Inflammatory macrophage (primary cell): Measurements from ENCODE around the gene ILF3.

Experiments used
- DNase-seq, 2 donors: peaks; one replicate each; pipeline ENCODE4 v3.0.0-alpha.2; 2020 to 2022
- total RNA-seq, 18 experiments: gene quantifications; one replicate each; lab custom pipeline; 2026; ENCODE audit warnings: mixed read lengths in 6 of 18, inconsistent platforms in 2 of 18; lab: John Stamatoyannopoulos, UW

ILF3 gene
- 75.3 to 237 (median 166) reads per million in 18 experiments for total RNA-seq

DNA sequence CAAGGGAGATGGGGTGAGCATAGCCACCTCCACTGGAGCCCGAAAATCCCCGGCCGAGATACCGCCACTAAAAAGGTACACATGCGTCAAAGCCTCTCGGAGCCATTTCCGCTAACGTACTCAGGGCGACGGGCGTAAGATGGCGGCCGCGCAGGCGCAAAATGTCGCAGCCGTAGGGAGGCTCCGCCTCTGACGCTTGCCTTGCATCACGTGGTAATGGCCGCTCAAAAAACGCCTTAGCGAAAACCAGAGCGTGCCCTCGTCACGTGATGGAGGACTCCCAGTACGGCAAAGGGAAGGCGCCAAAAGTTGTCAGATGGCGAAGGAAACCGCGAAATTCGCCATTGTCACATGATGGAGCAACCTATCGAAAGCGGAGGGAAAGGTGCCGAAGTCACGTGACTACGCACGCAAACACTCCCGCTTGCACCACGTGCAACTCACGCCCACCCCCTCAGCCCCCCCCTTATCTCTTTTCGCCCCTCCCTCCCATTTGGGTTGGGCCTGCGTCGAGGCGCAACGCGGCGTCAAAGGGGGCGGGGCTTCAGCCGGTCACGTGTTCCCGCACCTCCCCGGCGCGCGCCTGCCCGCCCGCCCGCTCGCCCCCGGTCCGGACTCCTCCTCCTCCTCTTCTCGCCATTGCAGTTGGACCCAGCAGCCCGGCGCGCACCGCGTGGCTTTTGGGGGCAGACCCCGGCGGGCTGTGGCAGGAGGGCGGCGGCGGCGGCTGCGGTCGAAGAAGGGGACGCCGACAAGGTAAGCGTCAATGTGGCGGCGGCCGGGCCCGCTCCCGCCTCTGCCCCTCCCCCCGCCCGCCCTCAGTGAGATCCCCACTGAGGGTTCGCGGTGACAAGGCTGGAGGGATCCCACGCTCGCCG lies at the start of gene ILF3:
Gene ILF3, plus strand, starts transcription at position 615 of the 878 bp plus-strand sequence. CDS start 16,260 bp downstream, outside the sequence.
- peak; percentile 100 for DNase-seq

DNA sequence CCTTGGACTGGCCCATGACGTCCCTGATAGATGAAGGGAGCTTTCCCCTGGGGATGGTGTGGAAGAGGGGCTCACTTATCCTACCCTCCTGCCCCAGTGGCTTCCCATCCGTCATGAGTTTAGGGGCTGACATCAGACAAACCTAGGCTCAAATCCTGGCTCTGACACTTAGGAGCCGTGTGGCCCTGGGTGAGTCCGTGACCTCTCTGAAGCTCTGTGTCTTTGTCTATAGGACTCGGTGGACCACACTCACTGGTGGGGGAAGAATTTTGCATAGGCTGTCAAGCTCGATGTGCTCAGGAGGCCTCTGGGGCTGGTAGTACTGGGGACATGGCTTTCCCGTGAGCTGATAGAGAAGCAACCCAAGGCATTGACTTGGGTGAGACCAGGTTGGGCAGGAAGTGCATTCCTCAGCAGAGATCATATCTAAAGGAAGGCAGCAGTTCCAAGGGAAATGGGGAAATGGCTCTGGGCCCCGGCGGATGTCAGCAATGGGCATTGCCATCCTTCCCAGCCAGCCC lies 49.6 kb upstream of the ILF3 start:
- peak in 1 of 2 donors; percentile 50 for DNase-seq

DNA sequence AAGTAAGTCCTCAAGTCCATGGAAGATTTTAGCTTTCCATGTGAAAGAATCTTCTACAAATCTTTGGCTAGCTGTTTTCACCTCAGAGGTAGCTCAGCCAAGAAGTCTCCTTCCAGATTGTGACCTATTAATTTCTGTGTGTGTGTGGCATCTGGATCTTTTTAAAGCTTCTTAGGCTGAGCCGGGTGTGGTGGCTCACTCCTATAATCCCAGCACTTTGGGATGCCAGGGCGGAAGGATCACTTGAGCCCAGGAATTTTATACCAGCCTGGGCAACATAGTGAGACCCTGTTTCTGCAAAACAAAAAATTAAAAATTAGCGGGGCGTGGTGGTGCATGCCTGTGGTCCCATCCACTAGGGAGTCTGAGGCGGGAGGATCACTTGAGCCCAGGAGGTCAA lies 42.2 kb upstream of the ILF3 start:
- no peak for DNase-seq

DNA sequence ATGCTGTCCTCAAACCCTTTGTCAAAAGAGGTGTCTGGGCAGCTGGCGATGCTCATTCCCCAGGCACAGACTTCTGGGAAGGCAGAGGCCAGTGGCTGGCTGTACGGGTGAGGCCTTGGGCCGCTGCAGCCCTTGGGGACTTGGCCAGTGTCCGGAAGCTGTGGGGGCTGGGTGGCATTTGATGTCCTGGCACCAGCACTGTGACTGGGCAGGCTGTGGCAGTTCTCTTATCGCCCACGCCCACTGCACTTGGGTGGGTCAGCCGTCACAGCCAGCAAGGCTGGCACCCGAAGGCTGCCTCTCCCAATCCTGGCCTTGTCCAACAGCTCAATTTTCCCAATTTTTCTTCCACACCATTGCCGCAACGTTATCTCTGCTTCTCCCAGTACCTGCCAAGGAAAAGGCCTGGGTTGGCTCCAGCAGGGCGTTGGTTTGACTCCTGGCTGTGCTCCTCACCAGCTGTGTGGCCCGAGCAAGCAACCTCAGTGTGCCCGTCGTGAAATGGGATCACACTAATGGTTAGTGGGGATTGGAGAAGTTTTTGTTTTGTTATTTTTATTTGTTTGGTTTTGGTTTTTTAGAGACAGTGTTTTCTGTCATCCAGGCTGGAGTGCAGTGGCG lies 41.5 kb upstream of the ILF3 start:
- no peak for DNase-seq

DNA sequence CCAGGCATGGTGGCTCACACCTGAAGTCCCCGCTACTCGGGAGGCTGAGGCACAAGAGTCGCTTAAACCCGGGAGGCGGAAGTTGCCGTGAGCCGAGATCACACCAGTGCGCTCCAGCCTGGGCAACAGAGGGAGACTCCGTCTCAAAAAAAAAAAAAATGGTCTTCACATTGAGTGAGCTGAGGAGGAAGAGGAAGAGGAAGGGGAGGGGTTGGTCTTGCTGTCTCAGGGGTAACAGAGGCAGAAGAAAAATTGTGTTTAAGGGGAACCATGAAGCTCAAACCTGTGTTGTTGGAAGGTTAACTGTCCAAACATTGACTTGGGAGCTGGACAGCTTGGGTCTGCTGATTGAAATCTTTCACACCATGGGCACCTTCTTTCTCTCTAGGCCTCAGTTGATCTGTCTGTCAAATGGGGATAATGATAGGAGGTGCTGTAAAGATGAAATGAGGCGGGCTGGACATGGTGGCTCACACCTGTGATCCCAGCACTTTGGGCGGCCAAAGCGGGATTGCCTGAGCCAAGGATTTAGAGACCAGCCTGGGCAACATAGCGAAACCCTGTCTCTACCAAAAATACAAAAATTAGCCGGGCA lies 38.6 kb upstream of the ILF3 start:
- DNase-seq: no peak

DNA sequence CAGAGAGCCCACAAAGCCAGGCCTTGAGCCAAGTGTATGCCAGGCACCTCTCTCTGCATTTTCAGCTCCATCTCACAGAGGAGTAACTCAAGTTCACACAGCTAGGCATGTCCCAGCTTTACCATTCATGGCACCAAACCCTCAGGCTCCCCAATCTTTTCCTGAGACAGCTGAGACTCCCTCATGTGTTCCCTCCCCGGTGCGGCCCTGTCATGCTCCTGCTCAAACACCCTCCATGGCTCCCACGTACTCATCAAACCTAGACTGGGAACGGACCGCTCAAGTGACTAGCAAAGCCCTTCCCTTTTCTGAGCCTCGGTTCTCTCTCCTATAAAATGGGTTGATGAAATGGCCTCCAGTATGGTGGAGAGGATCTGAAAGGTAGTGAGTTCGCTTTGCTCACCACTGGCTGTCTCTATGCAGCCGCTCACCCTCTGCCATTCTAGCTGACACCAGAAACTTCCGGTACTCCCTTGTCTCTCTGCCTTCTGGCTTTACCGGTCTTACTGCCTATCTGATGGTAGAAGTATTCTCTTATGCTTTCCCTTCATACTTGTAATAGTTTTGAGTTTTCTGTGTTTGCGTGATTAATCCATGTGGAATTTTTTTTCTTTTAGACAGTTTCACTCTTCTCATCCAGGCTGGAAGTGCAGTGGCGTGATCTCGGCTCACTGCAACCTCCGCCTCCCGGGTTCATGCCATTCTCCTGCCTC lies 36.6 kb upstream of the ILF3 start:
- DNase-seq: no peak

DNA sequence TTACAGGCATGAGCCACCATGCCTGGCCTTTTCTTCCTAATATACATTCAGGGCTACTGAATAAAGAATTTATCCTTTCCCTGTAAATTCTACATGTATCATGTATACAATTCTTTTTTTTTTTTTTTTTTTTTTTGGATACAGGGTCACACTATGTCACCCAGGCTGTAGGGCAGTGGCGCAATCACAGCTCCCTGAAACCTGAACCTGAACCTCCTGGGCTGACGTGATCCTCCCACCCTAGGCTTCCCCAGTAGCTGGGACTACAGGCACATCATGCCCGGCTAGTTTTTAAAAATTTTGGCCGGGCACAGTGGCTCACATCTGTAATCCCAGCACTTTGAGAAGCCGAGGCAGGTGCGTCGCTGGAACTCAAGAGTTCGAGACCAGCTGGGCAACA lies 35.3 kb upstream of the ILF3 start:
- DNase-seq: no peak

DNA sequence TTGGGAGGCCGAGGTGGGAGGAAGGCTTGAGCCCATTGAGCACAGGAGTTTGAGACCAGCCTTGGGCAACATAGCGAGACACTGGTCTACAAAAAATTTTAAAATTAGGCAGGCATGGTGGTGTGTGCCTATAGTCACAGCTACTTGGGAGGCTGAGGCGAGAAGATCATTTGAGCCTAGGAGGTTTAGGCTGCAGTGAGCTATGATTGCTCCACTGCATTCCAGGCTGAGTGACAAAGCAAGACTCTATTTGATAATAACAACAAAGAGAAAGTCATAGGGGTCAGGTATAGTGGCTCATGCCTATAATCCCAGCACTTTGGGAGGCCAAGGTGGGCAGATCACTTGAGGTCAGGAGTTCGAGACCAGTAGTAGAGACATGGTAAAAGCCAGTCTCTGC lies 33.4 kb upstream of the ILF3 start:
- DNase-seq: no peak

DNA sequence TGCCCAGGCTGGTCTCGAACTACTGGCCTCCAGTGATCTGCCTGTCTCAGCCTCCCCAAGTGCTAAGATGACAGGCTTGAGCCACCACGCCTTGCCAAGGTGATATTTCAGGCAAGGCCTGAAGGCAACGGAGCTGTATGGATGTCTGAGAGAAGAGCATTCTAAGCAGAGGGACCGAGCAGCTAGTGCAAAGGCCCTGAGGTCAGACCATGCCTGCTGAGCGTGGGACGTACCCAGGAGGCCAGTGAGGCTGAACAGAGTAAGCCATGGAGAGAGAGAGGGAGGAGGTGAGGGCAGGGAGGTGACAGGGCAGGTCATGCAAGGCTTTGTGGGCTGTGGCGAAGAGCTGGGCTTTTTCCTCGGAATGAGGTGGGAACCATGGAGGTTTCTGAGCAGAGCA lies 32.2 kb upstream of the ILF3 start:
- no peak for DNase-seq

DNA sequence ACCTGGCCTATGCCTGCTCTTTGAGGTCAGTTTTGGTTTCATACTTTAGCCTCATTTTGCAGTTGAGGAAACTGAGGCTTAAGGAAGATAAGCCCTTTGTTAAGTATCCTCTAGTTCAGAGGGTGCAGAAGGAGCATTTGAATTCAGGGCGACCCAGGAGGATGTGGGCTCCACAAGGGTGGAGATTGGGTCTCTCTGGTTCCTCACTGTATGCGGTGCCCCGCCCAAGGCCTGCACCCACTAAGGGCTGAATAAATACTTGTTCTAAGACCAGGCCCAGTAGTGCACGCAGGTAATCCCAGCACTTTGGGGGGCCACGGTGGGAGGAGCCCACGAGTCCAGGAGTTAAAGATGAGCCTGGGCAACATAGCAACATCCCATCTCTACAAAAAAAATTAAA lies 29.6 kb upstream of the ILF3 start:
- DNase-seq: no peak

DNA sequence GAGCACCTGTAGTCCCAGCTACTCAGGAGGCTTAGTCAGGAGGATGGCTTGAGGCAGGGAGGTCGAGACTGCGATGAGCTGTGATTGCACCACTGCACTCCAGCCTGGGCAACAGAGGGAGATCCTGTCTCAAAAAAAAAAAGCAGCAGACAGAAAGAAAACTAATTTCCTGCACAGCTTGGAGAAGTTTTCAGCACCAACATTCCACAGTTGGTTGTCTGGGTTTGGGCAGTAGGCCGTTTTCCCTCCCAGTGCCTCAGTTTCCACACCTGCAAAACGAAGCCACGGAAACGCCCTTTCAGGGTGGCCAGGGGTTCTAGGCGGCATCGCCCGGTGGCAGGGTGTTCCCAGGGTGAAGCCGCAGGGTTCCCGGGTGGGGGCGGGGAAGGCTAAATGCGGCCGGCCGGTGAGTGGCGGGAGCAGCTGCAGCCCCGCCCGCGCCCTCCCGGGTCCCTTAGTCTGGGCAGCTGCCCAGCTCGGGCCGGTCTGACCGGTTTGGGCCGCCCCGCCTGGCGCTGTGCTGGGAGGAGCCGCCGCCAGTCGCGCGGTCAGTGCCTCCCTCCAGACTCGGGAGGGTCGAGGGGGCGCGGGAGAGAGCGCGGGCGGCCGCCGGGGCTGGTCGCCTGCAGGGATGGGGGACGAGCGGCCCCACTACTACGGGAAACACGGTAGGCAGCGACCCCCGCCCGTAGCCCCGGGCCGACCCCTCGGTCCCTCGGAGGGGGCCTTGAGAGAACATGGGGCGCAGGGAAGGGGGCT lies 29.0 kb upstream of the ILF3 start, which contains the start of gene SLC44A2:
Gene SLC44A2, plus strand, starts transcription at position 551 of the 759 bp plus-strand sequence. Its CDS starts 81 bp downstream, at position 632.
- no peak for DNase-seq

DNA sequence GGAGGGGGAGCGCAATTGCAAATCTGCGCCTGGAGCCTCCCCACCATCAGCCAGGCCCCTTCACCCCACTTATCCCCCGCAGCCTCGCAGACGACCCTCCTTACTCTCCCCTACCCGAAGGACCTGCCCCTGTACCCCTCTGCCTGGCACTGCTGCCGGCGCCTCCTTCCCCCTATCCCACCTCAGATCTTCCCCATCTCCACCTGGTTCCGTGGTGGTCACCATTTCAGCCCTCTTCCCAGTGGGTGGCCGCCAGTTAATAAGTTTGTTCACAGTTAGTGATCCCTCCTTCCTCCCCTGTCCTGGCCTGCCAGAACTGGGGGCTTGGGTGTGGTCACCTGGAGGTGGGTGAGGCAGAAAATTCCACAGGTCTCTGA lies 28.4 kb upstream of the ILF3 start:
- DNase-seq: no peak

DNA sequence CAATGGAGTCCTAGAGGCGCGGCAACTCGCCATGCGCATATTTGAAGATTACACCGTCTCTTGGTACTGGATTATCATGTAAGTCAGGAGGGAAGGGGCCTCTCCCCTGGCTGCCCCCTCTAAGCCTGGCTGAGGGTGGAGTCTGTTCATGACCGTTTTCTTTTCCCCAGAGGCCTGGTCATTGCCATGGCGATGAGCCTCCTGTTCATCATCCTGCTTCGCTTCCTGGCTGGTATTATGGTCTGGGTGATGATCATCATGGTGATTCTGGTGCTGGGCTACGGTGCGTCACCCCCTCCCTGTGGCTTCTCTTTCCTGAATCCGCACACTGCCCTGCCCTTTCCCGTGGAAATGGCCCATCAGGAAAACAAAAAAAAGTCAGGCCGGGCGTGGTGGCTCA lies 22.3 kb upstream of the ILF3 start:
- DNase-seq: no peak

DNA sequence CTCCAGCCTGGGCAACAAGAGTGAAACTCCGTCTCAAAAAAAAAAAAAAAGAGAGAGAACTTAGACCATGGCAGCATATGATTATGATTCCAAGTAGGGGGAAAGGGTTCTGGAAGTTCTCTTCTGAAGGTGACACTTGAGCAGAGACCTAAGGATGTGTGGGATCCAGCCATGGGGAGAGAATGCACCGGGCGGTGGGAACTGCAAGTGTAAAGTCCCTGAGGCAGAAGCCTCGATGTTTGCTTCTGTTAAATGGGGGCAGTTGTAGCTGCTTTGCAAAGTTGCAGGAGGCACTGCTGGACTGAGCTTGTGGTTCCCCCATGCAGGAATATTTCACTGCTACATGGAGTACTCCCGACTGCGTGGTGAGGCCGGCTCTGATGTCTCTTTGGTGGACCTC lies 19.7 kb upstream of the ILF3 start:
- DNase-seq: no peak

DNA sequence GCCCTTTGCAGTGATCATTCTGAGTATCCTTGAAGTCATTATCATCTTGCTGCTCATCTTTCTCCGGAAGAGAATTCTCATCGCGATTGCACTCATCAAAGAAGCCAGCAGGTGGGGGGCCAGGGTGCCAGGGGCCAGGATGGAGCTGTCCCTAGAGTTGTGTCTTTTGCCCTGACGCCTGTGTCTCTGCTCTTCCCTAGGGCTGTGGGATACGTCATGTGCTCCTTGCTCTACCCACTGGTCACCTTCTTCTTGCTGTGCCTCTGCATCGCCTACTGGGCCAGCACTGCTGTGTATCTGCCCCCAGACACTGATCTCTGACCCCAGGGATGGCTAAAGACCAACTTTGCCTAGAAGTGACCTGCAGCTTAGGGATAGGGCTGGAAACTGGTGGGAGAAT lies 19.2 kb upstream of the ILF3 start:
- peak in 1 of 2 donors; percentile 53 for DNase-seq

DNA sequence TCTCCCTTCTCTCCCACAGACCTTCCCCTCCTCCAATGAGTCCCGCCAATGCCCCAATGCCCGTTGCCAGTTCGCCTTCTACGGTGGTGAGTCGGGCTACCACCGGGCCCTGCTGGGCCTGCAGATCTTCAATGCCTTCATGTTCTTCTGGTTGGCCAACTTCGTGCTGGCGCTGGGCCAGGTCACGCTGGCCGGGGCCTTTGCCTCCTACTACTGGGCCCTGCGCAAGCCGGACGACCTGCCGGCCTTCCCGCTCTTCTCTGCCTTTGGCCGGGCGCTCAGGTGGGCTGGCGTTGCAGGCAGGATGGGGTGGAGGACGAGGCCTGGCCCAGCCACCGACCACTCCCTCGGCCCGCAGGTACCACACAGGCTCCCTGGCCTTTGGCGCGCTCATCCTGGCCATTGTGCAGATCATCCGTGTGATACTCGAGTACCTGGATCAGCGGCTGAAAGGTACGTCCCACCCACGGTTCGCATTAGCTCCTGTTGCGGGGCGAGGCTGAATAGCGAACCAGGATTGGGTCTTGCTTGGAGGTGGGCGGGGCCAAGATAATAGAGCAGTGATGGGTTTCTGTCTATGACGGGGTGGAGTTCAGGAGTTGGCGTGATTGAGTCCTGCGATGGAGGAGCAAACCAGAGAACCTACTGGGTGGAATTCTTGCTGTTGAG lies 17.7 kb upstream of the ILF3 start:
- no peak for DNase-seq

DNA sequence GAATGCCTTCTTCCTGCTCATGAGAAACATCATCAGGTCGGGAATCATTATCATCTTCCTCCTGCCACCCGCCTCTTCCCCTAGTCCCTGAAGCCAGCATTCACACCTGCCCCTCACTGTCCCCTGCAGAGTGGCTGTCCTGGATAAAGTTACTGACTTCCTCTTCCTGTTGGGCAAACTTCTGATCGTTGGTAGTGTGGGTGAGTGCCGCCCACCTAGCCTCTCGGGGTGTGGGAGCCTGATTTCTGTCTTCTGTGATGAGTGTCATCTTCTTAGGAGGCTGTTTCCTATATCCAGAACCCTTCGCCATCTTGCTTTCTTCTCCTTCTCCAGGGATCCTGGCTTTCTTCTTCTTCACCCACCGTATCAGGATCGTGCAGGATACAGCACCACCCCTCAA lies 16.3 kb upstream of the ILF3 start:
- peak; percentile 70 to 89 for DNase-seq

DNA sequence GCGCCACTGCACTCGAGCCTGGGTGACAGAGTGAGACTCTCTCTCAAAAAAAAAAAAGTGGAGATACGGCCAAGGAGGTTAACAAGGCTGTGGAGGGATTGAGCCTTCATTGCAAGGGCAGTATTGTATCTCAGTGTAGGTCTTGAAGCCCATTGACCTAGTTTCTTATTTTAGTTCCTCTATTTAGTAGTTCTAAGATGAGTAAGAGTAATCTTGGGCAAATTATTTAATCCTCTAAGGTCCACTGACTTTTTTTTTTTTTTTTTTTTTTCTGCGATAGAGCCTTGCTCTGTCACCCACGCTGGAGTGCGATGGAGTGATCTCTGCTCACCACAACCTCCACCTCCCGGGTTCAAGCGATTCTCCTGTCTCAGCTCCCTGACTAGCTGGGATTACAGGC lies 14.3 kb upstream of the ILF3 start:
- DNase-seq: peak; percentile 53 to 95

DNA sequence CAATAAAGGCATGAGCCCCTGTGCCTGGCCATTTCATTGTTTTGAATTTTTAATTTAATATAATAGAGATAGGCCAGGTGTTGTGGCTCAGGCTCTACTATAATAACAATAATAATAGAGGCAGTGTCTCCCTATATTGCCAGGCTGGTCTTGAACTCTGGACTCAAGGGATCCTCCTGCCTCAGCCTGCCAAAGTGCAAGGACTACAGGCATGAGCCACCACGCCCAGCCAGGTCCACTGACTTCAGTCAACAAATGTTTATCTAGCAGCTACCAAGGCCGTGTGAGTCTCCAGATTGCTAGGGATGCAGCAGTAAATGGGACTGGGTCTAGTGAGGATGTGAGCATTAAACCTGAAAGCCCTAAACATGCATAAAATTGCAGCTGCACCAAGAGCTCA lies 13.8 kb upstream of the ILF3 start:
- DNase-seq: no peak

DNA sequence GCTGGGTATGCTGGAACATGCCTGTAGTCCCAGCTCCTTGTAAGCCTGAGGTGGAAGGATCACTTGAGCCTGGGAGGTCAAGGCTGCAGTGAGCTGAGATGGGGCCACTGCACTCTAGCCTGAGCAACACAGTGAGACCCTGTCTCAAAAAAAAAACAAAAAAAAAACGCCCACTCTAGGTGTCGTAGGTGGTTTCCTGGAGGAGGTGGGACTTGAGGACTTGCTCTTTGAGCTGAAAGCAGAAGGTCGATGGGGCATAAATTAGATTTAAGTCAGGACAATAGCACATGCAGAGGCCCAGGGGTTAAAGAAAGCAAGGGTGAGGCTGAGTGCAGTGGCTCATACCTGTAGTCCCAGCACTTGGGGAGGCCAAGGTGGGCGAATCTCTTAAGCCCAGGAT lies 12.9 kb upstream of the ILF3 start:
- no peak for DNase-seq

DNA sequence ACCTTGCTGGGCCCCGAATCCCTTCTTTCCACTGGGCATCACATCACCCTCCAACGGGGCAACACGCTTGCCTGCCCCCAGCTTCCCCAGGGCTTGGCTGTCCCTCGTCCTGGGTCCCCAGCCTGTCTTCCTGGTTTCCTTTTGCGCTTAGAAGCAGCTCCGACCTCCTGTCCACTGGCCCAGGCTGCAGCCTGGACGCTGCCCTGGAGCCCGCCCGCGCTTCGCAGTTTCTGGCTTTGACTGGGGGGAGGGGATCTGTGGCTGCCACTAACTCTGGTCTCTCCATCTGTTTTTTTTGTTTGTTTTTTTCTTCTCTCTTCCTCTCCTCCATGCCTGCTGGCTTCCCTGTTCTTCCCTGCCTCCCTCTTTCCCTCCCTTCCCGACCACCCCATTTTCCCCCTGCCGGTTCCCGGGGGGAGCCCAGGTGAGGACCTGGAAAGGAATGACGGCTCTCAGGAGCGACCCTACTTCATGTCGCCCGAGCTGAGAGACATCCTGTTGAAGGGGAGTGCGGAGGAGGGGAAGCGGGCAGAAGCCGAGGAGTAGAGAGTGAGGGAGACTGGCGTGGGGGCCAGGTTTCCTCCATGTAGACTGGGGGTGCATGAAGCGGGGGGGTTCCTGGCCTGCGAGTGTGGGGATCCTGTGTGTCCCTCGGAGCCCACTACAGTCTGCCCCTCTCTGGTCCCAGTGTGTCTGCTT lies 11.5 kb upstream of the ILF3 start:
- no peak for DNase-seq
